ENCODE data around the gene GPR137.
A peak's percentile ranks its signal among the peaks of the same experiment; 100 is the strongest.

Gene GPR137

DNA sequence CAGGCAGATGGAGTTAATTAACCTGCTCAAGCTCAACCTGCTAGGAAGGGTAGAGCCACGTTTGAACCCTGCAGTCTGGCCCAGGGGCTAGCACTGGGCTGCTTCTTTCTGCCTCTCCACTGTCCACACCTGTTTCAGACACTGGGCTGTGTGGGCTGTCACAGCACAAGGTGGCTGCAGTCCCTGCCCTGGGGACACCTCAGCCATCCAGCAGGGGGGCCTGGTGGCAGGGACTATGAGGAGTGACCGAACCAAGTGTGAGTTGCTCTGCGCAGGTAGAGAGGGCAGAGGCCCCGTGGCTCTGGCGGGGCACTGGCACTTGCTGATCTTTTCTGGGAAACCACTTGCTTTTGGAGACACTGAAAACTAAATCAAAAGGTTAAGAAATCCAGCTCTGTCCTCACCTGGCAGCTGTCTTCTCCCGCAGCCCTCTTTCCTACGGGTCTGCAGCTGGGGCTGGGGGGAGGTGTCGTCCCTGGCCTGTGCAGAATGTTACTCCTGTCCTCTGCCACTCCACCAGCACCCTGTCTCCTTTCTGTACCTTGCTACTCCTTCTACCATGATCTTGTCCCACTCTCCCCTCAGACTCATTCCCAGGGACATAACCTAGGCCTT lies 7.0 kb upstream of the GPR137 start:
- no peak for TF ChIP-seq ZNF626 (tag by site-specific recombination; IDR thresholded peaks at IDR 0.05)
- TF ChIP-seq MZF1 (tag by site-specific recombination; IDR thresholded peaks at IDR 0.05; ENCODE audit: borderline replicate concordance), result no peak
- no peak for TF ChIP-seq PATZ1 (tag by site-specific recombination; IDR thresholded peaks at IDR 0.05)
- TF ChIP-seq ZIC2 (tag by site-specific recombination; IDR thresholded peaks at IDR 0.05), result no peak
- TF ChIP-seq ZNF354C (tag by site-specific recombination; IDR thresholded peaks at IDR 0.05; ENCODE audit: borderline replicate concordance, low read depth), result no peak
- no peak for TF ChIP-seq SP3 (tag by site-specific recombination; IDR thresholded peaks at IDR 0.05)
- no peak for TF ChIP-seq SCRT2 (tag by site-specific recombination; IDR thresholded peaks at IDR 0.05)
- no peak for TF ChIP-seq ZNF701 (tag by site-specific recombination; IDR thresholded peaks at IDR 0.05)
- TF ChIP-seq ZNF791 (tag by site-specific recombination; IDR thresholded peaks at IDR 0.05), result no peak
- no peak for TF ChIP-seq YY1 (tag by site-specific recombination; IDR thresholded peaks at IDR 0.05)
- no peak for TF ChIP-seq ZBTB7A (tag by site-specific recombination; IDR thresholded peaks at IDR 0.05; ENCODE audit: low read depth)
- H3K4me1 ChIP-seq (ENCODE audit: control insufficient read depth, insufficient read depth, low read length), result no peaks in the 10 kb centered on the region
- H3K36me3 ChIP-seq (ENCODE audit: control insufficient read depth in 2 of 2, insufficient read depth in 1 of 2, low read length in 2 of 2), result peaks cover 9 to 64% of the 10 kb centered on the region in 2 experiments; a peak in 2 of 3 replicates
- ChIA-PET POLR2A (no interaction called here), CTCF (interaction anchor here (0.8 to 2.7 kb wide), 3 partner anchors 23 to 76 kb away, joined by 3 to 13 read pairs (median 4); no protein-coding TSS in a partner anchor)
- H3K27ac ChIP-seq (ENCODE audit: extremely low read depth, low read depth, low read length), result no peak overlapping the region
- H3K9me3 ChIP-seq (ENCODE audit: control insufficient read depth, insufficient read depth, low read depth, low read length), result no peaks in the 10 kb centered on the region
- no peak overlapping the region for H3K4me3 ChIP-seq (ENCODE audit: low read depth, low read length)

DNA sequence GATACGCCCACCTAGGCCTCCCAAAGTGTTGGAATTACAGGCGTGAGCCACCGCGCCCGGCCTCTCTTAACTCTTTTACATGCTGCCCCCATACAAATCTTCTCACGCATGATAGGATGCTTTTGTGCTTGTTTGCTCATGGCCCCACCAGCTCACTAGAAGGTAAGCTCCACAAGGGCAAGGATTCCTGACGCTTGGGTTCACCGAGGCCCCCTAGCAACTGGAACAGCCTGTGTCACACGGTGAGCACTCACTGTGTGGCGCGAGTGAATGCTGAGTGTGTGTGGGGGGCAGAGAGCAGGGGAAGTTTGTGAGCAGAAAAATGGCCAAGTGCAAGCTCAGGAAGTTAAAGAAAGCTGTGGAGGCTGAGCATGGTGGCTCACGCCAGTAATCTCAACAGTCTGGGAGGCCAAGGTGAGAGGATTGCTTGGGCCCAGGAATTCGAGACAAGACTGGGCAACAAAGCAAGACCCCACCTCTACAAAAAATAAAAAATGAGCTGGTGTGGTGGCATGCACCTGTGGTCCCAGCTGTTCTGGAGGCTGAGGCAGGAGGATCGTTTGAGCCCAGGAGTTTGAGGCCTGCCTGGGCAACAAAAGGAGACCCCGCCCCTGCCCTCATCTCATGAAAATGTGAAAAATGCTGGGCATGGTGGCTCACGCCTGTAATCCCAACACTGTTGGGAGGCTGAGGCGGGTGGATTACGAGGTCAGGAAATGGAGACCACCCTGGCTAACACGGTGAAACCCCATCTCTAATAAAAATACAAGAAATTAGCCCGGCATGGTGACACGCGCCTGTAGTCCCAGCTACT lies 3.5 kb upstream of the GPR137 start:
- no peaks in the 10 kb centered on the region; the same call in 1 of the 2 replicates for H3K4me1 ChIP-seq (ENCODE audit: control insufficient read depth, insufficient read depth, low read length)
- no peak overlapping the region for H3K4me3 ChIP-seq (ENCODE audit: low read depth, low read length)
- no peak overlapping the region for H3K27ac ChIP-seq (ENCODE audit: extremely low read depth, low read depth, low read length)
- TF ChIP-seq GLIS2 (tag by site-specific recombination; IDR thresholded peaks at IDR 0.05) (no peak), ZNF121 (tag by site-specific recombination; IDR thresholded peaks at IDR 0.05) (peak; percentile 73), ZNF645 (tag by site-specific recombination; IDR thresholded peaks at IDR 0.05) (no peak), HOXC10 (CRISPR knock-in tag; IDR thresholded peaks at IDR 0.05) (no peak), ZFP3 (tag by site-specific recombination; IDR thresholded peaks at IDR 0.05; ENCODE audit: low read depth) (no peak), ZNF426 (tag by site-specific recombination; IDR thresholded peaks at IDR 0.05) (no peak)
- ChIA-PET POLR2A (interaction anchor here (0.7 to 1.2 kb wide), 3 partner anchors 11 to 472 kb away, joined by 3 to 7 read pairs (median 4); partner anchors contain the start of gene TRMT112), CTCF (interaction anchor here (0.5 to 2.0 kb wide), 3 partner anchors 21 to 516 kb away, joined by 3 to 8 read pairs (median 3); no protein-coding TSS in a partner anchor)
- no peaks in the 10 kb centered on the region for H3K9me3 ChIP-seq (ENCODE audit: control insufficient read depth, insufficient read depth, low read depth, low read length)
- peaks cover 9 to 48% of the 10 kb centered on the region in 2 experiments; a peak in 2 of 3 replicates for H3K36me3 ChIP-seq (ENCODE audit: control insufficient read depth in 2 of 2, insufficient read depth in 1 of 2, low read length in 2 of 2)

DNA sequence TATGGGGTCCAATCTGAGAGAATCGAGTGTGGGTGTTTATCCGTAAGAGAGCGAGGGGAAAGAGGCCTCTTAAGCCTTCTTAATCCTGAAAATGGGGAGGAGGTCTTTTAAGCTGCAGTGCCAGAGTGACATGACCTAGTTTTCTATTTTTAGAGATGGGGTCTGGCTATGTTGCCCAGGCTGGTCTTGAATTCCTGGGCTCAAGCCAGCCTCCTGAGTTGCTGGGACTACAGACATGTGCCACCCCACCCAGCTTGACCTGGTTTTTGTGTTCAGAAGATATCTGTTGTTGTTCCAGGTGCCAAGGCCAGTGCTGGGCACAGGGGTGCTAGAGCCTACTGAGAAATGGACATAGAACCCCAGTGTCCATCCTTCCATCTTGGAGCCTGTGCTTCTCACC lies 2.6 kb upstream of the GPR137 start:
- CTCF ChIA-PET, result interaction anchor here (0.7 to 2.0 kb wide), 6 partner anchors 12 to 166 kb away, joined by 3 to 9 read pairs (median 4); partner anchors contain the start of gene ESRRA
- Histone ChIP-seq H3K27ac (ENCODE audit: extremely low read depth, low read depth, low read length) (no peak overlapping the region), H3K36me3 (ENCODE audit: control insufficient read depth in 2 of 2, insufficient read depth in 1 of 2, low read length in 2 of 2) (peaks cover 9 to 49% of the 10 kb centered on the region in 2 experiments; a peak in 2 of 3 replicates), H3K4me3 (ENCODE audit: low read depth, low read length) (no peak overlapping the region), H3K4me1 (ENCODE audit: control insufficient read depth, insufficient read depth, low read length) (no peaks in the 10 kb centered on the region; the same call in 1 of the 2 replicates), H3K9me3 (ENCODE audit: control insufficient read depth, insufficient read depth, low read depth, low read length) (no peaks in the 10 kb centered on the region)
- POLR2A ChIA-PET, result interaction anchor here (0.9 to 3.5 kb wide), 3 partner anchors 13 to 34 kb away, joined by 3 to 41 read pairs (median 3); partner anchors contain the start of genes ESRRA and TRMT112
- no peak for TF ChIP-seq ZNF140 (tag by site-specific recombination; IDR thresholded peaks at IDR 0.05)
- peak; percentile 89 for TF ChIP-seq ZNF121 (tag by site-specific recombination; IDR thresholded peaks at IDR 0.05)
